OCI-LY1 (cell line): Measurements from ENCODE around the gene ZNF93.
A peak's percentile ranks its signal among the peaks of the same experiment; 100 is the strongest.
"Not testable (repeated sequence)": the region's sequence is repeated elsewhere in the genome, so short reads cannot be mapped to it uniquely, and the experiment has no call there.

Source experiments
- H2AFZ ChIP-seq: fragments of 200-600 bp; sonication (generic), shearing (Covaris generic); 2 replicates; pipeline ENCODE4 v1.6.0; 2014; ENCODE audit warnings: antibody characterized with exemption, mild to moderate bottlenecking, low read length
- H3F3A ChIP-seq: fragments of 200-600 bp; sonication (generic), shearing (Covaris generic); 2 replicates; pipeline ENCODE4 v1.6.0; 2014; ENCODE audit warnings: mild to moderate bottlenecking, antibody characterized with exemption, low read length, moderate library complexity; ENCODE audit not compliant: insufficient read depth
- H3K27ac ChIP-seq: fragments of 200-600 bp; sonication (generic); 2 replicates; pipeline ENCODE4 v1.5.1; 2014; ENCODE audit warnings: low read length, mixed run types, mild to moderate bottlenecking, low read depth; ENCODE audit not compliant: poor library complexity, severe bottlenecking
- H3K27me3 ChIP-seq: fragments of 200-600 bp; sonication (generic); 2 replicates; pipeline ENCODE4 v1.6.0; 2014; ENCODE audit warnings: antibody characterized with exemption, mild to moderate bottlenecking, low read length, moderate library complexity; ENCODE audit not compliant: insufficient read depth
- H3K36me3 ChIP-seq: fragments of 200-600 bp; sonication (generic); 2 replicates; pipeline ENCODE4 v1.6.1; 2014; ENCODE audit warnings: mild to moderate bottlenecking, antibody characterized with exemption, low read length, moderate library complexity, mixed read lengths; ENCODE audit not compliant: insufficient read depth
- H3K4me1 ChIP-seq: fragments of 200-600 bp; sonication (generic); 2 replicates; pipeline ENCODE4 v1.5.1; 2014; ENCODE audit warnings: mild to moderate bottlenecking, low read length, moderate library complexity; ENCODE audit not compliant: insufficient read depth, severe bottlenecking
- H3K4me2 ChIP-seq: fragments of 200-600 bp; sonication (generic), shearing (Covaris generic); 2 replicates; pipeline ENCODE4 v1.6.1; 2014; ENCODE audit warnings: low read length
- H3K4me3 ChIP-seq: fragments of 200-600 bp; sonication (generic); 2 replicates; pipeline ENCODE4 v1.5.1; 2014; ENCODE audit warnings: low read length, low read depth, mild to moderate bottlenecking, mixed read lengths; ENCODE audit not compliant: poor library complexity, severe bottlenecking
- H3K79me2 ChIP-seq: fragments of 200-600 bp; shearing (Covaris generic); 2 replicates; pipeline ENCODE4 v1.6.1; 2016; ENCODE audit warnings: mixed run types, low read length, mixed read lengths; ENCODE audit not compliant: insufficient read depth
- H3K9ac ChIP-seq: fragments of 200-600 bp; sonication (generic), shearing (Covaris generic); 2 replicates; pipeline ENCODE4 v1.6.1; 2014; ENCODE audit warnings: mild to moderate bottlenecking, low read length, mixed read lengths
- H3K9me2 ChIP-seq: fragments of 200-600 bp; sonication (generic), shearing (Covaris generic); 2 replicates; pipeline ENCODE4 v1.6.1; 2014; ENCODE audit warnings: low read depth, mild to moderate bottlenecking, low read length, mixed read lengths
- H3K9me3 ChIP-seq: fragments of 200-600 bp; shearing (Covaris generic); 2 replicates; pipeline ENCODE4 v1.6.1; 2014; ENCODE audit warnings: low read length, mixed read lengths
- H4K20me1 ChIP-seq: fragments of 200-600 bp; sonication (generic), shearing (Covaris generic); 2 replicates; pipeline ENCODE4 v1.6.0; 2016; ENCODE audit warnings: mild to moderate bottlenecking, low read length; ENCODE audit not compliant: insufficient read depth
- CTCF ChIP-seq: fragments of 200-600 bp; sonication (generic), shearing (Covaris generic); IDR thresholded peaks from 2 replicates; pipeline ENCODE4 v1.5.1; 2017; ENCODE audit warnings: mild to moderate bottlenecking, antibody characterized with exemption, low read length, moderate library complexity, mixed read lengths
- EZH2 ChIP-seq: fragments of 200-600 bp; sonication (generic), shearing (Covaris generic); IDR thresholded peaks from 2 replicates; pipeline ENCODE4 v1.8.0; 2017; ENCODE audit warnings: borderline replicate concordance, mixed run types, mild to moderate bottlenecking, antibody characterized with exemption, low read length, moderate library complexity, mixed read lengths

The ZNF93 gene

GRCh38 chr19:19900139-19900728 lies 512 bp upstream of the ZNF93 start:
- H3K79me2 ChIP-seq, result no peaks in the 10 kb centered on the region
- peaks cover 19% of the 10 kb centered on the region for H3K9me3 ChIP-seq
- H4K20me1 ChIP-seq, result no peaks in the 10 kb centered on the region
- H3K9me2 ChIP-seq, result no peaks in the 10 kb centered on the region
- peaks cover 14% of the 10 kb centered on the region for H3K4me1 ChIP-seq
- H3K4me2 ChIP-seq, result peak overlapping the region; percentile 68
- peak overlapping the region; percentile 69 for H3K4me3 ChIP-seq
- H2AFZ ChIP-seq, result peak overlapping the region; percentile 19
- no peaks in the 10 kb centered on the region for H3K27me3 ChIP-seq
- no peak for TF ChIP-seq EZH2
- no peak for TF ChIP-seq CTCF
- H3K9ac ChIP-seq, result peak overlapping the region; percentile 78
- H3K27ac ChIP-seq, result peak overlapping the region; percentile 46
- peaks cover 28% of the 10 kb centered on the region for H3K36me3 ChIP-seq
- H3F3A ChIP-seq, result no peaks in the 10 kb centered on the region

GRCh38 chr19:19907551-19907950 lies 6.8 kb downstream of the ZNF93 start:
- H3K27me3 ChIP-seq, H3K4me1 ChIP-seq, H3K4me2 ChIP-seq, H3K79me2 ChIP-seq, H3K27ac ChIP-seq, H4K20me1 ChIP-seq, H3K9me2 ChIP-seq, H3F3A ChIP-seq, H3K4me3 ChIP-seq, H3K9ac ChIP-seq, H2AFZ ChIP-seq: not testable (repeated sequence)
- H3K9me3 ChIP-seq, result peaks cover 20% of the 10 kb centered on the region
- peaks cover 52% of the 10 kb centered on the region for H3K36me3 ChIP-seq

GRCh38 chr19:19909654-19910053 lies 8.9 kb downstream of the ZNF93 start:
- no peak overlapping the region for H2AFZ ChIP-seq
- TF ChIP-seq CTCF, result no peak
- TF ChIP-seq EZH2, result no peak
- peaks cover 29% of the 10 kb centered on the region for H3K9me3 ChIP-seq
- H3K4me2 ChIP-seq, result no peak overlapping the region
- no peak overlapping the region for H3K4me3 ChIP-seq
- no peaks in the 10 kb centered on the region for H3F3A ChIP-seq
- no peak overlapping the region for H3K27ac ChIP-seq
- H3K27me3 ChIP-seq, result no peaks in the 10 kb centered on the region
- no peak overlapping the region for H3K9ac ChIP-seq
- peaks cover 44% of the 10 kb centered on the region for H3K36me3 ChIP-seq
- H4K20me1 ChIP-seq, result no peaks in the 10 kb centered on the region
- H3K9me2 ChIP-seq, result no peaks in the 10 kb centered on the region
- H3K4me1 ChIP-seq, result no peaks in the 10 kb centered on the region
- H3K79me2 ChIP-seq, result peaks cover 9% of the 10 kb centered on the region

GRCh38 chr19:19911150-19911549 lies 10.4 kb downstream of the ZNF93 start:
- Histone ChIP-seq H4K20me1 (no peaks in the 10 kb centered on the region), H3K4me1 (no peaks in the 10 kb centered on the region), H3K79me2 (peaks cover 3% of the 10 kb centered on the region; the same call in 1 of the 2 replicates), H3K27ac (no peak overlapping the region), H3K9me2 (no peaks in the 10 kb centered on the region), H3K4me3 (no peak overlapping the region), H3F3A (no peaks in the 10 kb centered on the region), H3K27me3 (no peaks in the 10 kb centered on the region), H3K9me3 (peaks cover 18% of the 10 kb centered on the region), H3K4me2 (no peak overlapping the region), H3K9ac (no peak overlapping the region), H2AFZ (no peak overlapping the region), H3K36me3 (peaks cover 43% of the 10 kb centered on the region)
- no peak for TF ChIP-seq CTCF
- TF ChIP-seq EZH2, result no peak
